ENCODE results near the gene YPEL3.
A peak's percentile ranks its signal among the peaks of the same experiment; 100 is the strongest.

Gene YPEL3

DNA sequence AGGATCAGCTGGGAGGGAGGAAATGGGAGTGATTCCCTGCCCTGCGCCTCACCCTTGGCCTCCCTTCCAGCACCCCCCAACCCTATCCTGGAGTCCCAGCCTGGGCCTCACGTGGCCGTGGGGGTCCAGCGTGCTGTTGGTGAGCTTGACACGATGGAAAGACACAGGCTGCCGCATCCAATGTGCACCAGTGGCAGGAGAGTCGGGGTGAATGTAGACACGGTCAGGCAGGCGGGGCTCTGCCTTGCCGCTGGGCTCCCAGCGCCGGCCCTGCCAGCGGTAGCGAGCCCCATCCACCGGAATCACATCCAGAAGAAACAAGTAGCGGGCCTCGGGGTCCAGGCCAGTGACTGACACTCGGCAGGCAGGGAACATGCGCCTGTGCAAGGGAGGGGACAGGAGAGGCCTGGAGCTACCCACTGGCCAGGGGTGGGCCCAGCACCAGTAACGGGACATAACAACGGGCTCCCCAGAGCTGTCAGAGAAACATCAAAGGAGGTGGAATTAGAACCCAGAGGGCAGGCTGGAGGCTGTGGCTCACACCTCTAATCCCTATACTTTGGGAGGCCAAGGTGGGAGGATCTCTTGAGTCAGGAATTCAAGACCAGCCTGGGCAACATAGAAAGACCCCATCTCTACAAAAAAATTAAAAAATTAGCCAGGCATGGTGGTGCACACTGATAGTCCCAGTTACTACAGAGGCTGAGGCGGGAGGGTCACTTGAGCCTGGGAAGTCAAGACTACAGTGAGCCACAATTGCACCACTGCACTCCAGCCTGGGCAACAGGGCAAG lies 7.0 kb downstream of the YPEL3 start:
- ATAC-seq = no peak

DNA sequence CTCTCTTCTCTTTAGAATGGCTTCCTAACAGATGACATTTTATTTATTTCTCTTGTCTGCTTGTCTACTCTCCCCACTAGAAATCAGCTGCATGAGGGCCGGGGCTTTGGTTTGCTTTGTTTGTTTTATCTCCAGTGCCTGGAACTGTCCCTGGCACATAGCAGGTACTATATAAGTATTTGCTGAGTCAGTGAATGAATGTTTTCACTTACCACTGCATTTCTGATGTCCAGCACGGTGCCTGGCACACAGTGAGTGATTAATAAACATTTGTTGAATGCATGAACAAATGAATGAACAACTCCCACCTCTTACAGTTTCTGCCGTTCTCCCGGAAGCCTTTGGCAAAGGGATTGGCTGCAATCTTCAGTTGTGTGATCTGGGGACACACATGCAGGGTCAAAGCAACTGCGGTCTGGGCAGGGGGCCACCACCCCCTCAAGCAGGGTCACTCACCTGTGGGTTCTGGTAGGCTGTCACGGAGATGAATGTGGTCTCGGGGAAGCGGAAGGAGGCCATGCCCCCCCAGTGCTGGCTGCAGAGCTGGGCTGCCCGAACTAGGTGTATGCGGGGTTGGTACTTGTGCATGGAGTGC lies 7.7 kb downstream of the YPEL3 start:
- ATAC-seq = no peak

- ATAC-seq = no peak
These were observed 8.7 kb downstream of the YPEL3 start for GRCh38 chr16:30087181-30087898.

- ATAC-seq = no peak
These were observed 9.5 kb downstream of the YPEL3 start for GRCh38 chr16:30086291-30087140.

- no peak for ATAC-seq
These were observed 10.2 kb downstream of the YPEL3 start for GRCh38 chr16:30085820-30086219.

- ATAC-seq = no peak
These were observed 10.8 kb downstream of the YPEL3 start for GRCh38 chr16:30085247-30085646.

- no peak for ATAC-seq
These were observed 11.2 kb downstream of the YPEL3 start for GRCh38 chr16:30084816-30085159.

DNA sequence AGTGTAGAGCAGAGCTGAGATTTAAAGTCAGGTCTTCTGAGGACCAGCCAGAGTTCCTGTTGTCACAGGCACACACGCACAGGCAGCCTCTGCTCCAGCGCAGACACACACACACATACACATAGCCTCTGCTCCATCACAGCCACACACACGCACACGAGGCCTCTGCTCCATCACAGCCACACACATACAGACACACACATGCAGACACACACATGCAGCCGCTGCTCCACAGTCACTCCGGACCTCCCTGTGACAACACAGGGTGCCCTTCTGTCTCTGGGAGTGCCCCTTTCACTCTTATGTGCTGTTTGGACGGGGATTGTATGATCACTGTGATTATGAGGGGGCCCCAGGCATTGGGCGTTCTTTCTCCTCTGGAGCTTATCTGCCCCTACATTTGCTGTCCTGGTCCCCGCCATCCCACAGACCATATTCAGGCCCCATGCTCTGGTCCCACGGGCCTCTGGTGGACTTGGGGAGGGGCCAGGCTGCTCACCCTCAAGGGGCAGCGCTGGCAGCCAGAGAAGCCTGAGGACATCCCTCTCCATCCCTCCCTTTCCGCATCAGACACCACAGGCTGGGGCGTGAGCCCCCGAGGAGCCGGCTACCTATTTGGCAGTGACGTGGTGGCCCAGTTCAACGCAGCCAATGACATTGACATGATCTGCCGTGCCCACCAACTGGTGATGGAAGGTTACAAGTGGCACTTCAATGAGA lies 11.8 kb downstream of the YPEL3 start:
- ATAC-seq = no peak

DNA sequence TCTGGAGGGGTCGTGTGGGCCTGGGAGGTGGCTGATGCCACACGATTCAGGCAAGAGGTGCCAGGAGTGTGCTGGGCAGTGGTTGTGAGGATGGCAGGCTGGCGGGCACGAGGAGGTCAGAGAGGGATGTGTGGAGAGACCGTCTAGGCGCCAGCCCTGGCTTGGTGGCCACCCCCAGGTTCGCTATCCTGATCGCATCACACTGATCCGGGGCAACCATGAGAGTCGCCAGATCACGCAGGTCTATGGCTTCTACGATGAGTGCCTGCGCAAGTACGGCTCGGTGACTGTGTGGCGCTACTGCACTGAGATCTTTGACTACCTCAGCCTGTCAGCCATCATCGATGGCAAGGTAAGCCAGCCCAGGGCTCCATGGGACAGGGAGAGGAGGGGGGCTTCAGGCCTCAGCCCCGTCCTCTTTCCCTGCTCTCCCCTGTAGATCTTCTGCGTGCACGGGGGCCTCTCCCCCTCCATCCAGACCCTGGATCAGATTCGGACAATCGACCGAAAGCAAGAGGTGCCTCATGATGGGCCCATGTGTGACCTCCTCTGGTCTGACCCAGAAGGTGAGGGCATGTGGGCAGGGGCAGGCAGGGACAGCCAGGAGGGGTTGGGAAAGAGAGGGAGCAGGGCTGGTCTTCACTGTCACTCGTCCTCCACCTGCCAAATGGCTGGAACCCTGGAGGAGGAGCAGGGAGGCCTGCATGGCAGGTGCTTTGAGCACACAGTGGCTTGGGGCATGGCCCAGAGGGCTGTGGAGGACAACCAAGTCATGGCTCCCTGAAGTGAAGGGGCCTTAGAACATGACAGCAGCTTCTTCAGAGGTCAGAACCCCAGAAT lies 12.6 kb downstream of the YPEL3 start:
- no peak for ATAC-seq

GRCh38 chr16:30082545-30083090 lies 13.4 kb downstream of the YPEL3 start:
- ATAC-seq = no peak

GRCh38 chr16:30079480-30079879 lies 16.5 kb downstream of the YPEL3 start:
- no peak for ATAC-seq

- no peak for ATAC-seq
These were observed 17.3 kb downstream of the YPEL3 start for GRCh38 chr16:30078744-30079143.

DNA sequence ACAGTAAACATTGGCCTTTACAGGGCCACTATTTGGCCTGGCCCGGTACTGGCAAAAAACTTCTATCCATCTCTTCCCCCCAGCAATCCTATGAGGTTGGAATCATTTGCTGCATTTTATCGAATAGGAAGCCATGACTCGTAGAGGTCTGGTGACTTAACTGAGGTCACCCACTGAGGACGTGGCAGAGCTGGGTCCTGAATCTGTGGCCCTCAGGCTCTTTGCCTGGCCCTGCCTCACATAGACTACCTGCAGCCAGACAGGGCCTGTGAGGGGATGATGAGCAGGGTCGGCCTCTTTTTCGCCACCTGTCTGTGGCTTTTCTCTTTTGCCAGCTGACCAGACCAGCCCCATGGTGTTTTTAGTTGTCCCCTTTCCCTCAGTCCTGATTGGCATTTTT lies 18.4 kb downstream of the YPEL3 start:
- no peak for ATAC-seq

DNA sequence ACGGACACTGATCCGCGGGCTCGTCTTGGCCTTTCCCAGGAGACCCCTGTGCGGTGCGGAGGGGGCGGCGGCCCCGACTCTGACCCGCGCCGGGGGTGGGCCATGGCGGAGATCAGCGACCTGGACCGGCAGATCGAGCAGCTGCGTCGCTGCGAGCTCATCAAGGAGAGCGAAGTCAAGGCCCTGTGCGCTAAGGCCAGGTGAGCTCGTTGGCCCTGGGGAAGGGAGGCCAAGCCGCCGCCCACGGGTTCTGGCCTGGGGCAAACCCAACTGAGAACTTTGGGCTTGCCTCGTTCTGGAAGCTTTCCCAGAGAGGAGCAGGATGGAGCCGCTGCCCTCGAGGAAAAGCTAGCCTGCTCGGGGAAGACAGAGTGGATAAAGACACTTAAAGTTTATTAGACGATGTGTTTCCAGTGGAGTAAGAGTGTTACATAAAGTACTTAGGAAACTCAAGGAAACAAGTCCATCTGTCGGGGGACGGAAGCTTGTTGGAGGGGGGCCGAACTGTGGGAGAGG lies 19.7 kb downstream of the YPEL3 start:
- ATAC-seq = peak; percentile 19 to 44

GRCh38 chr16:30075503-30076275 lies 20.3 kb downstream of the YPEL3 start, which contains the start of gene PPP4C:
Gene PPP4C, plus strand, starts transcription at chr16:30075994. Its CDS starts 384 bp downstream, at chr16:30076378.
- ATAC-seq = peak; percentile 92 to 95

DNA sequence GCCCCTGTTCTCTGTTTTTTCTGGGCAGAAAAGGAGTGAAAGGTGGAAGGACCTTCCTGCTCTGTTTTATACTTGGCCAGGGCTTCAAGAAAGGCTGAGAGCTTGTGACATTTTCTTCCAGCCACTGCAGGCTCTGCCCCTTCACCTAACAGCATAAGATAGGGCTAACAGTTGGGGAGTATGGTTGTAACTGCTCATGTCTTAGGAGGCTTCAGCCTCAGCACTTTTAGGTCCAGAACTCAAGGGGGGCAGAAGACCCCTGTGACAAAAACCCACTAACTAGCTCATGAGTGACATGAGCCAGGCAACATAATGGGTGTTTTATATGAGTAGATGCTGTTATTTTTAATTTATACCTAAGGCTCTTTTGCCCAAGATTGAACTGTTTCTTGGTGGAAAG lies 25.5 kb downstream of the YPEL3 start:
- ATAC-seq = no peak

- ATAC-seq = no peak
These were observed 26.2 kb downstream of the YPEL3 start for GRCh38 chr16:30069611-30070462.

GRCh38 chr16:30068750-30069610 lies 27.0 kb downstream of the YPEL3 start:
- ATAC-seq = no peak

Data from activated CD4-positive, CD25-positive, alpha-beta regulatory T cell treated with anti-CD3 and anti-CD28 coated beads, Interleukin-2, amount 50 U/mL, for 24 hours (primary cell).